HepG2 (cell line): Measurements from ENCODE around the gene ADCY5. TPM values are rescaled to one million over a fixed set of nuclear protein-coding genes. Genes with fewer than 3 reads are reported as not detected.

ENCODE experiments used
- ATAC-seq: fragments of 200-7000 bp; cut with Tn5 transposase; 3 replicates; pipeline ENCODE4 v1.9.1; 2020; ENCODE audit warnings: mild to moderate bottlenecking, moderate library complexity
- BruUV-seq: library from RNA; stranded (reverse); fragments of 400-500 nt; replicated peaks from 2 replicates; lab custom pipeline; 2021; lab: Mats Ljungman, UMichigan
- CTCF ChIA-PET: fragments of 300-600 bp; formaldehyde crosslinking; extraction: SDS; loops from one replicate; lab custom pipeline; 2021; ENCODE audit warnings: low total read pairs, inconsistent platforms, low intra/inter-chr PET ratio; lab: Yijun Ruan, JAX
- POLR2A ChIA-PET: fragments of 350-600 bp; sonication (Branson Sonifier 250); formaldehyde crosslinking; loops from one replicate; lab custom pipeline; 2020; ENCODE audit warnings: antibody characterized with exemption, inconsistent platforms; lab: Yijun Ruan, JAX
- DNase-seq: peaks from one replicate; pipeline ENCODE4 v3.0.0-alpha.2; 2015; ENCODE audit warnings: low spot score
- FAIRE-seq: peaks from 3 replicates; lab custom pipeline; 2011; peaks lifted over from hg19 to GRCh38; lab: Jason Lieb, UNC
- H2AFZ ChIP-seq: one replicate; pipeline ENCODE4 v1.6.1; 2011; ENCODE audit warnings: low read length, inconsistent platforms
- H3K27ac ChIP-seq: fragments of 300-600 bp; 3 replicates; pipeline ENCODE4 v1.8.0; 2011; ENCODE audit warnings: mixed run types, mild to moderate bottlenecking, mixed read lengths, low read length, inconsistent platforms; ENCODE audit not compliant: insufficient read depth; ENCODE audit errors: extremely low read length
- H3K27me3 ChIP-seq, 2 experiments: fragments of 200-600 bp in 1 of 2; 2 replicates in 1 of 2; 3 replicates in 1 of 2; pipeline versions ENCODE4 v1.6.0 to v1.8.0; 2011; ENCODE audit warnings: low read length in 2 of 2, mild to moderate bottlenecking in 2 of 2, moderate library complexity in 2 of 2, inconsistent platforms in 1 of 2; ENCODE audit not compliant: insufficient read depth in 2 of 2, control insufficient read depth in 1 of 2
- H3K36me3 ChIP-seq, 2 experiments: fragments of 200-600 bp in 1 of 2; replicated peaks in 1 of 2; 2 replicates in 1 of 2; 3 replicates in 1 of 2; pipeline versions ENCODE4 v1.5.1 to v1.8.0; 2011; ENCODE audit warnings: low read length in 2 of 2, inconsistent platforms in 1 of 2; ENCODE audit not compliant: insufficient read depth in 2 of 2, control insufficient read depth in 1 of 2
- H3K4me1 ChIP-seq: 2 replicates; pipeline ENCODE4 v1.5.1; 2012; ENCODE audit warnings: low read length, inconsistent platforms; ENCODE audit not compliant: insufficient read depth
- H3K4me2 ChIP-seq: 2 replicates; pipeline ENCODE4 v1.6.0; 2011; ENCODE audit warnings: low read depth, low read length, inconsistent platforms
- H3K4me3 ChIP-seq, 3 experiments: fragments of 200-600 bp in 1 of 3; sonication (generic), shearing (Covaris generic) in 1 of 3; replicated peaks in 1 of 3; 2 replicates each; pipeline ENCODE4 v1.5.1; 2011 to 2016; ENCODE audit warnings: low read length in 3 of 3, inconsistent platforms in 2 of 3, low read depth in 2 of 3, mild to moderate bottlenecking in 2 of 3, control low read depth in 1 of 3, mixed read lengths in 1 of 3; ENCODE audit not compliant: insufficient read depth in 1 of 3
- H3K79me2 ChIP-seq: one replicate; pipeline ENCODE4 v1.6.1; 2011; ENCODE audit warnings: low read length, inconsistent platforms; ENCODE audit not compliant: insufficient read depth
- H3K9ac ChIP-seq: 2 replicates; pipeline ENCODE4 v1.6.0; 2011; ENCODE audit warnings: mild to moderate bottlenecking, low read depth, low read length, inconsistent platforms; ENCODE audit not compliant: insufficient read depth
- H3K9me3 ChIP-seq: 2 replicates; pipeline ENCODE4 v1.5.1; 2012; ENCODE audit warnings: mild to moderate bottlenecking, low read length
- H4K20me1 ChIP-seq: 2 replicates; pipeline ENCODE4 v1.6.0; 2011; ENCODE audit warnings: inconsistent platforms, mild to moderate bottlenecking, low read length, moderate library complexity; ENCODE audit not compliant: insufficient read depth
- EP300 ChIP-seq, 3 experiments: sonication (generic) in 1 of 3; formaldehyde crosslinking in 1 of 3; IDR thresholded peaks; 2 replicates each; pipeline versions ENCODE4 v1.5.1 to v1.6.1; 2011 to 2020; ENCODE audit warnings: low read depth in 2 of 3, low read length in 2 of 3, borderline replicate concordance in 1 of 3, improper control_type of control experiment in 1 of 3, mild to moderate bottlenecking in 1 of 3, missing genetic modification reagents in 1 of 3, moderate library complexity in 1 of 3
- HNRNPK ChIP-seq: fragments of 200-400 bp; formaldehyde crosslinking; IDR thresholded peaks from 2 replicates; pipeline ENCODE4 v1.6.1; 2018; ENCODE audit warnings: low read length, low read depth, moderate library complexity, mild to moderate bottlenecking; ENCODE audit not compliant: poor library complexity, severe bottlenecking
- KAT7 ChIP-seq: IDR thresholded peaks from 2 replicates; pipeline ENCODE4 v1.6.1; 2018; ENCODE audit warnings: borderline replicate concordance, missing compliant biosample characterization
- MLLT10 ChIP-seq: sonication (generic); formaldehyde crosslinking; IDR thresholded peaks from 2 replicates; pipeline ENCODE4 v1.4.0; 2020; ENCODE audit warnings: missing genetic modification reagents
- PHF8 ChIP-seq: sonication (generic); formaldehyde crosslinking; IDR thresholded peaks from 2 replicates; pipeline ENCODE4 v1.5.0; 2020; ENCODE audit warnings: missing genetic modification reagents
- PTBP1 ChIP-seq: fragments of 200-400 bp; formaldehyde crosslinking; IDR thresholded peaks from 2 replicates; pipeline ENCODE4 v1.6.1; 2018; ENCODE audit warnings: low read length, low read depth; ENCODE audit not compliant: poor library complexity, severe bottlenecking
- RELA ChIP-seq: sonication (generic); formaldehyde crosslinking; IDR thresholded peaks from 2 replicates; pipeline ENCODE4 v1.4.0; 2020; ENCODE audit warnings: missing genetic modification reagents
- U2AF2 ChIP-seq: fragments of 200-400 bp; formaldehyde crosslinking; IDR thresholded peaks from 2 replicates; pipeline ENCODE4 v1.6.1; 2017; ENCODE audit warnings: low read depth, mild to moderate bottlenecking, low read length
- ZFAT ChIP-seq: sonication (generic); formaldehyde crosslinking; conservative IDR thresholded peaks from 2 replicates; pipeline ENCODE4 v1.8.1; 2023; ENCODE audit warnings: missing genetic modification reagents, inconsistent platforms
- ZFY ChIP-seq: sonication (generic); formaldehyde crosslinking; IDR thresholded peaks from 2 replicates; pipeline ENCODE4 v1.4.0; 2020; ENCODE audit warnings: missing genetic modification reagents
- ZNF251 ChIP-seq: sonication (generic); formaldehyde crosslinking; IDR thresholded peaks from 2 replicates; pipeline ENCODE4 v1.9.0; 2021; ENCODE audit warnings: mild to moderate bottlenecking, missing genetic modification reagents
- ZNF34 ChIP-seq: sonication (generic); formaldehyde crosslinking; IDR thresholded peaks from 2 replicates; pipeline ENCODE4 v1.4.0; 2020; ENCODE audit warnings: mild to moderate bottlenecking, missing genetic modification reagents, borderline replicate concordance
- ZNF549 ChIP-seq: sonication (generic); formaldehyde crosslinking; IDR thresholded peaks from 2 replicates; pipeline ENCODE4 v1.5.0; 2020; ENCODE audit warnings: missing genetic modification reagents
- ZNF563 ChIP-seq: sonication (generic); formaldehyde crosslinking; IDR thresholded peaks from 2 replicates; pipeline ENCODE4 v1.8.0; 2022; ENCODE audit warnings: mild to moderate bottlenecking, moderate library complexity, missing genetic modification reagents
- ZNF83 ChIP-seq: sonication (generic); formaldehyde crosslinking; IDR thresholded peaks from 2 replicates; pipeline ENCODE4 v1.4.0; 2020; ENCODE audit warnings: missing genetic modification reagents, mild to moderate bottlenecking, borderline replicate concordance
- WGBS: methylation state at CpG from one replicate; pipeline ENCODE4 v1.1.6; 2017; ENCODE audit warnings: low lambda C conversion rate; 5-methylcytosine and 5-hydroxymethylcytosine counted together
- in situ Hi-C: cut with HindIII; loops from 2 replicates; pipeline ENCODE4 v1.10.0; 2017; ENCODE audit warnings: low pct_unique_long_range_greater_than_20kb; ENCODE audit not compliant: extremely low pct_ligation_motif_present
- intact Hi-C: fragments of 100-400 bp; cut with micrococcal nuclease; formaldehyde crosslinking; loops from one replicate; pipeline ENCODE4 v1.10.0; 2022; ENCODE audit not compliant: unreplicated experiment
- polyA plus RNA-seq, 8 experiments: library from polyadenylated mRNA; depleted of rRNA in 3 of 8; stranded (reverse) in 7 of 8; unstranded in 1 of 8; fragments of >200 nt; fragmentation: Illumina TruSeq in 4 of 8; extraction: Trizol in 4 of 8; gene quantifications; 2 replicates each; pipeline versions ENCODE4 v1.2.1 to v1.2.3, GENCODE V29; 2011 to 2016; ENCODE audit warnings: low read depth in 4 of 8, missing spikeins in 1 of 8, mixed read lengths in 1 of 8; ENCODE audit not compliant: insufficient read depth in 1 of 8
- total RNA-seq, 5 experiments: library from RNA; depleted of rRNA; stranded (reverse); fragments of >200 nt; fragmentation: Illumina TruSeq; extraction: Trizol; gene quantifications; 2 replicates each; pipeline ENCODE4 v1.2.3, GENCODE V29; 2016; ENCODE audit warnings: low read depth in 1 of 5
- TF ChIP-seq, protein P1 (sequence below): fragments of 450-650 bp; IDR thresholded peaks from 2 replicates; pipeline ENCODE4 v1.6.1; 2016
- TF ChIP-seq, protein P2 (sequence below): sonication (generic); formaldehyde crosslinking; IDR thresholded peaks from 2 replicates; pipeline ENCODE4 v1.4.0; 2020; ENCODE audit warnings: missing genetic modification reagents
- TF ChIP-seq, protein P3 (sequence below): sonication (generic); formaldehyde crosslinking; IDR thresholded peaks from 2 replicates; pipeline ENCODE4 v1.8.1; 2023; ENCODE audit warnings: mild to moderate bottlenecking, inconsistent platforms, moderate library complexity, missing genetic modification reagents, borderline replicate concordance

Gene ADCY5
- total and polyA plus RNA-seq, 2 of the 13 experiments (the other 11 are each of a cell fraction or from before 2014, with no cell fraction given), result not detected

DNA sequence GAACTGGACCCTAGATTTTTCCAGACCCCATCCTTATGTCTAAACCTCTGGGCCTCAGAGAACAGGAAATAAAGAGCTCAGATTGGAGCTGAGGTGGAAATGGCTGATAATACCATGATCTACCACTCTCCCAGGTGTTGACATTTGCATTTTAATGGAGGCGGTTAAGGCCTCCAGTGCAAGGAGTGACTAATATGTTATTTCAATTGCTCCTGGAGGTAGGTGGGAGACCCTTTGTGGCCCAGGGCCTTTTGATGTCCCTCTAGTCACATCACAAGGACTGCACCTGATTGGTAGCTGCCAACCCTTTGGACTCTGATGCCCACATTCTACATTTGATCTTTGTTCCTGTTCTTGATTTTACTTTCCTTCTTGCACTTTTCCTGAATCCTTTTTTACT is 9.0 kb upstream of the ADCY5 start (continued):
- TF ChIP-seq ZNF563 (CRISPR knock-in tag), result no peak
- TF ChIP-seq, protein P1, sequence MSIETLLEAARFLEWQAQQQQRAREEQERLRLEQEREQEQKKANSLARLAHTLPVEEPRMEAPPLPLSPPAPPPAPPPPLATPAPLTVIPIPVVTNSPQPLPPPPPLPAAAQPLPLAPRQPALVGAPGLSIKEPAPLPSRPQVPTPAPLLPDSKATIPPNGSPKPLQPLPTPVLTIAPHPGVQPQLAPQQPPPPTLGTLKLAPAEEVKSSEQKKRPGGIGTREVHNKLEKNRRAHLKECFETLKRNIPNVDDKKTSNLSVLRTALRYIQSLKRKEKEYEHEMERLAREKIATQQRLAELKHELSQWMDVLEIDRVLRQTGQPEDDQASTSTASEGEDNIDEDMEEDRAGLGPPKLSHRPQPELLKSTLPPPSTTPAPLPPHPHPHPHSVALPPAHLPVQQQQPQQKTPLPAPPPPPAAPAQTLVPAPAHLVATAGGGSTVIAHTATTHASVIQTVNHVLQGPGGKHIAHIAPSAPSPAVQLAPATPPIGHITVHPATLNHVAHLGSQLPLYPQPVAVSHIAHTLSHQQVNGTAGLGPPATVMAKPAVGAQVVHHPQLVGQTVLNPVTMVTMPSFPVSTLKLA, result no peak
- TF ChIP-seq ZNF34 (CRISPR knock-in tag), result no peak
- TF ChIP-seq, all 625 proteins: peak for 0

DNA sequence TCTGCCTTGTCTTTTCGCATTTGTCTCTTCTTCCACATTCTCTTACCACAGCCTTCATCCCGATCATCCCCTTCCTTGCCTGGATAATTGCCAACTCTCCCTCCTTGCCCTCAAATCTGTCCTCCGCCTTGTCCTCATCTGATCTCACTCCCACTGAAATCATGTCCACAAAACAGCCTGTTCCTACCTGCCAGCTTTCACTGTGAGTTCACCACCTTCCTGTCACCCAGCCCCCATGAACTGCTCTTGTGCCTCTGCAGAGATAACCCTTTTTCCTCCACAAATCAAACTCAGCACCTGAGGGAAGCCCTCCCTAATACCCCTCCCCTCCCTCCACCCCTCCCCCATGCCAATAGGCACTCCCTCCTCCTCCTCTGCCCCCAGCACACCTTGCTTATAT is 4.8 kb upstream of the ADCY5 start:
- ChIA-PET CTCF (no interaction called here), POLR2A (no interaction called here)
- TF ChIP-seq EP300 (IDR thresholded peaks at IDR 0.05; ENCODE audit: low read depth in 2 of 2, low read length in 2 of 2) (no peak), EP300 (CRISPR knock-in tag; IDR thresholded peaks at IDR 0.05; ENCODE audit: borderline replicate concordance) (no peak), HNRNPK (no peak), ZFAT (CRISPR knock-in tag) (no peak), KAT7 (no peak), RELA (CRISPR knock-in tag) (no peak), ZFY (no peak), PTBP1 (no peak), ZNF83 (CRISPR knock-in tag) (no peak), ZNF251 (CRISPR knock-in tag) (no peak), PHF8 (no peak), ZNF549 (no peak), U2AF2 (no peak), MLLT10 (CRISPR knock-in tag) (no peak)
- TF ChIP-seq, protein P2, sequence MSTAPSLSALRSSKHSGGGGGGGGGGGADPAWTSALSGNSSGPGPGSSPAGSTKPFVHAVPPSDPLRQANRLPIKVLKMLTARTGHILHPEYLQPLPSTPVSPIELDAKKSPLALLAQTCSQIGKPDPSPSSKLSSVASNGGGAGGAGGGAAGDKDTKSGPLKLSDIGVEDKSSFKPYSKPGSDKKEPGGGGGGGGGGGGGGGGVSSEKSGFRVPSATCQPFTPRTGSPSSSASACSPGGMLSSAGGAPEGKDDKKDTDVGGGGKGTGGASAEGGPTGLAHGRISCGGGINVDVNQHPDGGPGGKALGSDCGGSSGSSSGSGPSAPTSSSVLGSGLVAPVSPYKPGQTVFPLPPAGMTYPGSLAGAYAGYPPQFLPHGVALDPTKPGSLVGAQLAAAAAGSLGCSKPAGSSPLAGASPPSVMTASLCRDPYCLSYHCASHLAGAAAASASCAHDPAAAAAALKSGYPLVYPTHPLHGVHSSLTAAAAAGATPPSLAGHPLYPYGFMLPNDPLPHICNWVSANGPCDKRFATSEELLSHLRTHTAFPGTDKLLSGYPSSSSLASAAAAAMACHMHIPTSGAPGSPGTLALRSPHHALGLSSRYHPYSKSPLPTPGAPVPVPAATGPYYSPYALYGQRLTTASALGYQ (CRISPR knock-in tag), result no peak
- TF ChIP-seq, protein P3, sequence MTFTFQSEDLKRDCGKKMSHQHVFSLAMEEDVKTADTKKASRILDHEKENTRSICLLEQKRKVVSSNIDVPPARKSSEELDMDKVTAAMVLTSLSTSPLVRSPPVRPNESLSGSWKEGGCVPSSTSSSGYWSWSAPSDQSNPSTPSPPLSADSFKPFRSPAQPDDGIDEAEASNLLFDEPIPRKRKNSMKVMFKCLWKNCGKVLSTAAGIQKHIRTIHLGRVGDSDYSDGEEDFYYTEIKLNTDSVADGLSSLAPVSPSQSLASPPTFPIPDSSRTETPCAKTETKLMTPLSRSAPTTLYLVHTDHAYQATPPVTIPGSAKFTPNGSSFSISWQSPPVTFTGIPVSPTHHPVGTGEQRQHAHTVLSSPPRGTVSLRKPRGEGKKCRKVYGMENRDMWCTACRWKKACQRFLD (CRISPR knock-in tag), result no peak
- H3K4me3 ChIP-seq, result no peak overlapping the region
- H3K79me2 ChIP-seq, result no peaks in the 10 kb centered on the region
- H3K9me3 ChIP-seq, result no peaks in the 10 kb centered on the region
- no peak for FAIRE-seq
- H3K9ac ChIP-seq, result no peak overlapping the region
- no peak for ATAC-seq
- no peak overlapping the region for H3K4me2 ChIP-seq
- no peak overlapping the region for H3K27ac ChIP-seq
- intact Hi-C loops, result no loop called here
- peaks cover 20% of the 10 kb centered on the region for H3K4me1 ChIP-seq
- in situ Hi-C loops, result no loop called here
- no peaks in the 10 kb centered on the region for H4K20me1 ChIP-seq
- no peak for DNase-seq
- BruUV-seq, result no TSS peak
- no peak overlapping the region for H2AFZ ChIP-seq
- peaks cover 0 to 10% of the 10 kb centered on the region in 2 experiments; a peak in 3 of 5 replicates for H3K27me3 ChIP-seq
- H3K36me3 ChIP-seq, result no peaks in the 10 kb centered on the region
- 48% methylated on average over 3 of the region's 3 CpGs for WGBS
